HG03045 (cell line): ENCODE measurements around the gene C19orf12.
"Not testable (repeated sequence)": the region's sequence is repeated elsewhere in the genome, so short reads cannot be mapped to it uniquely, and the experiment has no call there.

Experiments
- ATAC-seq: cut with Tn5 transposase; IDR thresholded peaks from one replicate; pipeline ENCODE4 v1.9.1; 2021; ENCODE audit warnings: mild to moderate bottlenecking, moderate library complexity; ENCODE audit not compliant: unreplicated experiment

The C19orf12 gene

DNA sequence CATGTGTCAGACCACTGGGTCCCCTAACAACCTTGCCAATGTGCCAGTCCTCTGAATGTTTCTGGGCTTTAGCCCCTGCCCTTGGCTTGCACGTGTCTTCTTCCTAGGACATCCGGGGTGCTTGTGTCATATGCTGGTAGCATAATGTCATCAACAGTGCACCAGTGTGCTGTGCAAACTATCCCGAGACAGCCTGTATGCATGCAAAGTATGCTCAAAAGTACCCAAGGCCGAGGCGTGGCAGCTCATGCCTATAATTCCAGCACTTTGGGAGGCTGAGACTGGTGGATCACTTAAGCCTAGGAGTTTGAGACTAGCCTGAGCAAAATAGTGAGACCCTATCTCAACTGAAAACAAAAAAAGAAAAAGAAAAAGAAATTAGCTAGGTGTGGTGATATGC is 20.8 kb upstream of the C19orf12 start:
- ATAC-seq, result no peak

- ATAC-seq, result no peak
Measured at GRCh38 chr19:29731331-29731850, 16.3 kb upstream of the C19orf12 start.

GRCh38 chr19:29727906-29728305 is 12.8 kb upstream of the C19orf12 start:
- ATAC-seq, result no peak

DNA sequence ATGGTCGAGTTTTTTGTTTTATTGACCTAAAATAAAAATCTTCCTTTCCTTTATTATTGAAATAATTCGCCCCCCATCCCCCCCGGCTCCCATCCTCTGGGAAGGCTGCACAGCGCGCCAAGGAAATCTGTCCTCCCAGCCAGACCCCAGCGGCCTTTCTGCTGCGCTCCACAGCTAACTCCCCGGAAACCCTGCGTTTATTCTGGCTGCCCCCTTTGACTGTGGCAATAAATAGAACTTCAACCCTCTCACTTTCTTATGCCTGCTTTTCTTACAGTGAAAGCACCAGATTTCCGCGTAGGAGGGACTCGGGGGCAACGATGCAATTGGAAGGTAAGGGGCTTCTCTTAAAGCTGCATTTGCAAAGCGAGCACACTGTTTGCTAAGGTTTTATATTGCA is 9.7 kb upstream of the C19orf12 start:
- ATAC-seq, result no peak

DNA sequence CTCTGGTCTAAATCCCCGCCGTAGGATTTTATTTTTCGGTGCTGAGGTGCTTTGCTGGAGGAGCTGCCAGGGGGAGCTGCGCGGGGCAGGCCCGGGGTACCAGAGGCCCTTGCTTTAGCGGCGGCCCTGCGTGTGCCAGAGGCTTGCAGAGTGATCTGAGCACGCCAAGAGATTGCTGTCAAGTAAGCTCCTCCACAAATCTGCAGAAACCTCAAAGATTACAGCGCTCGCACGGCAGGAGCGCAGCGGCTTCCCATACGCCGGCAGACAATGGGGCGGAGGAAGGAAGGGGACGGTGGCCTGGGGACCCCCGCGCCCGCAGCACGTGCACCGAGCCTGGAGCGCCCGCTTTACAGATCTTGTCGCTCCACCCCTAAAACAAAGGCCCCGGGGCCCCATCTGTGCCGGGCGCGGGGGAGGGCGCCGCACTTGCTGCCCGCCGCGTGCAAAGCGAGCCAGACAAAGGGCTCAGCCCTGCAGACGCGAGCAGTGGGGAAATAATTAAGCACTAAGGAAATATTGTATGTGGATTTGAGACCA is 9.1 kb upstream of the C19orf12 start:
- ATAC-seq, result no peak

DNA sequence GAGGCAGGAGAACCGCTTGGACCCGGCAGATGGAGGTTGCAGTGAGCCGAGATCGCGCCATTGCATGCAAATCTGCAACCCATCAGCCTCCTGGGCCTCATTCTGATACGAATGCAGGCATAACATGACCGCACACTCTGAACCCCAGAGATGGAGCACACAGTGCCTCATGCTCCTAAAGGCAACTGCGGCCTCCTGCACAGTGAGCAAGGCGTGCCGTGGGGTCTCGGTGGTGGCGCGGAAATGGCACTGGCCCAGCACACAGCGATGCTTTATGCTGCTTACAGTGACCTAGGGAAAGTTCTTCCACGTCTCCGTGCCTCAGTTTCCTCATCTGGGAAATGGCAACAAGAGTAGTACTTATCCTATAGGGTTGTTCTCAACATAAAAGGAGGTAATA is 2.0 kb upstream of the C19orf12 start:
- no peak for ATAC-seq

DNA sequence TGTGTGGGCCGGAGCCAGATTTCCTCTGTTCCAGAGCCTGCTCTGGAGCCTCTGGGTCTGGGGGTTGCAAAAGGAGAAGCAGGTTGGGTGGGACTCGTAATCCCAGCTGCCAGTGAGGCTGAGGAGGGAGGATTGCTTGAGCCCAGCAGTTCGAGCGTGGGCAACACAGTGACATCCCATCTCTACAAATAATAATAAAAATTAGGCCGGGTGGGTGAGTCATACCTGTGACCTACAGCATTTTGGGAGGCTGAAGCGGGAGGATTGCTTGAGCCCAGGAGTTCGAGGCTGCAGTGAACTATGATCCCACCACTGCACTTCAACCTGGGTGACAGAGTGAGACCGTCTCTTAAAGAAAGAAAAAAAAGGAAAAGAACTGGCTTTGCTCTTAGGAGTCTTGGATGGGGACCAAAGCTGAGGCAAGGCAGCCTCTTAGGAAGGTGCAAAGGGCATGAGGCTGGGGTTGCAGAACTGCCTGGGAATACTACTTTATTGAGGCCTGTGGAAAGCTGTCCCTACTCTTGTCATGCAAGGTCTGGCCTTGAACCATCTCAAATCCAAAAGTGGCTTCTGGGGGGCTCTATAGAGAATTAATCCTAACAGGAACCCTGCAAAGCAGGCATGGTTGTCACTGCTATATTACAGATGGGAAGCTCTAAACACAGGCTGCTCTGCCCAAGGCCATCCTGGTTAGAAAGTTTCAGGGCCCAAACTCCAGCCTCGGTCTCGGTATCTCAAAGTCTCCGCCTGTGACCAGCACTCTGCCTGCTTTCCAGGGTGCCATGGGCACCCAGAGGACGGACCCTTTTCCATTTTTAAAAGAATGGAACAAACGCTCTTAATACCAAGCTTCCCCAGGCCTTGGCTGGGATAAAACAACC is 880 bp upstream of the C19orf12 start:
- no peak for ATAC-seq

DNA sequence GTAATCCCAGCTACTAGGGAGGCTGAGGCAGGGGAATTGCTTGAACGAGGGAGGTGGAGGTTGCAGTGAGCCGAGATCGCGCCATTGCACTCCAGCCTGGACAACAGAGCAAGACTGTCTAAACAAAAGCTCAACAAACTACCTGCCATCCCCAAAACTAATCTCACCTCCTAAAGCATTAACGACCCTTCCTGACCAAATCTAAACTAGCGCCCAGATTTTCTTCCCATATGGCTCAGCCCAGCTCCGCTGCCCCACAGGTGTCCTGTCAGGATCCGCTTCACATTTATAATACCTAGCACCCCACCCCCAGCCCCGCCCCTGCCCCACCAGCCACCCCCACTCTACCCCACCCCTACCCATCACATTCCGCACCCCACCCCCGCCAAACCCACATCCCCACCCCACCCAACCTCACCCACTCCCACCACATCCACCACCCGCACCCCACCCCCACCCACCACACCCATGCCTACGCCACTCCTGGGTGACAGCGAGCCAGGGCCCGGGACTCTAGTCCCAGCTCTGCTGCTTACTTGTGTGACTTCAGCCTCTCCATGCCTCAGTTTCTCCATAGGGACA is 599 bp downstream of the C19orf12 start:
- ATAC-seq, result no peak

DNA sequence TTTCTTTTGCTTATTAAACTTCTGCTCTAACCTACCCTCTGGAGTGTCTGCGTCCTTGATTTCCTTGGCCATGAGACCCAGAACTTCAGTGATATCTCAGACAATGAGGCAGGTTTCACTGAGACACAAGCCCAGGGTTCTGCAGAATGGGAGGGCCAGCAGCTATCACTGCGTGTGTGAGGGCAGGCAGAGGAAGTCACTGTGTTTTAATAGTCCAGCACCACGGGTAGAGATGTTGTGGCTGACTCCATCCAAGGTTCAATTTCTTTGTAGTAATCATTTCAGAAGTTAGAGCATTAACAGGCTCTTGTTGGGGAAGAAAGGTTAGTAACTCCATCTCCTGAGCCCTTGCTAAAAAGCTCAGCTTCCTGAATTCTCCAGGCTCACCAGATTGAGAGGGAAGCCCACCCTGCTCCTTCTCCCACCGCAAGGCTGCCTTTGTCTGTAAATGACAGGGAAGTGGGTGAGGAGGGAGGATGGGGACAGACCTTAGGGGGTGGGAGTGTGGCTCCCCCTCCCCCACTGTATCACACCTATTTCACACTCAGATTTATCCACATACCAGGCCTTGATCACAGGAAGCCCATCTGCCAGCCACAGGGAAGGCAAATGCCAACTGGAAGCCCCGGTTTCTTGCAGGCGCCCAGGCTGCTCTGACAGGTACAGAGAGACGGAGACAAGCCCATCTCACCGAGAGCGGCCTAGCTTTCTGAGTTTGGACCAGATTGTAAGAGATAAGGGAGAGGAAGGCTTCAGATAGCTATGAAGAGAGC is 2.1 kb downstream of the C19orf12 start:
- ATAC-seq, result no peak

GRCh38 chr19:29711584-29712132 is 3.4 kb downstream of the C19orf12 start:
- ATAC-seq, result no peak

DNA sequence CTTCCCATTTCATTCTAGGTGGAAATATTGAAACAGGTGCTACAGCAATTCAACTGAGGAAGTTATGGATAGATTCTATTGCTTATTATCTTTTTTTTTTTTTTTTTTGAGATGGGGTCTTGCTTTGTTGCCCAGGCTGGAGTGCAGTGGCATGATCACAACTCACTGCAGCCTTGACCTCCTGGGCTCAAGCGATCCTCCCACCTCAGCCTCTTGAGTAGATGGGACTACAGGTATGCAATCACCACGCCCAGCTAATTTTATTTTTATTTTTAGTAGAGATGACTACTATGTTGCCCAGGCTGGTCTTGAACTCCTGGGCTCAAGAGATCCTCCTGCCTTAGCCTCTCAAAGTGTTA is 5.6 kb downstream of the C19orf12 start:
- not testable (repeated sequence) for ATAC-seq

GRCh38 chr19:29708554-29709439 is 6.3 kb downstream of the C19orf12 start:
- ATAC-seq, result no peak

DNA sequence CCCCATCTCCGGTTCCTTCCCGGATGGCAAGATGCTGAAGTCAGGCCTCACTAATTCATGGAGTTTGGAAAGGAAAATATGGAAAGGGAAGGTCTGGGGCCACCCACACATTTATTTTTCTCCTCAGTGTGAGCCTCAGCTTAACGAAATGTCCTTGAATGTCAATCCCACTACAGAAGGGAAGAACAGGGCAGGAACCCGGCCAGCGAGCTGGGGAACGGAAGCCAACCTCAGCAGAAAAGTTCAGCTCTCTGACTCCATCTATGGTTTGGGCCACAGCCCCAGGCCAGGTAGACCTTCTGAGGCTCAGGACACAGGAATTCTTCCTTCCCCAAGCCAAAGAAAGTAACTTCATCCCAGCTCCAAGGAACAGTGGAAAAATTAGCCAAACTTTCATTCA is 8.4 kb downstream of the C19orf12 start:
- no peak for ATAC-seq

GRCh38 chr19:29705706-29706105 is 9.4 kb downstream of the C19orf12 start:
- ATAC-seq, result no peak

- peak; percentile 53 for ATAC-seq
Measured at GRCh38 chr19:29704562-29705558, 10.2 kb downstream of the C19orf12 start.

DNA sequence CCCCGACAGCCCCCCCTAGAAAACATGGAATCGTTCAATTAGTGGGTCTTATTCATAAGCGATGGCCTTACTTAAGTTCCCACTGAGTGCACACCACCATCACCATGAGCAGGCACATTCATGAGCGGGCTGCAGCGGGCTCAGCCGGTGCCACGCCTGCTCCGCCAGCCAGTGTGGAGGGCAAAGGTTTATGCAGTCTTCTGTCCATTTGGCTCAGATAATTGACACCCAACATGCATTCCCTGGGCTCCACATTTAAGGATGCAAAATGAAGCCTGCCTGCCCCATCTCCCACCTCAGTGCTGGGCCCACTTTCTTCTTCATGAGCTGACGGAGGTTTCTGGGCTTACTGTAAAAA is 12.1 kb downstream of the C19orf12 start:
- no peak for ATAC-seq

- ATAC-seq, result no peak
Measured at GRCh38 chr19:29702161-29702962, 12.7 kb downstream of the C19orf12 start.

DNA sequence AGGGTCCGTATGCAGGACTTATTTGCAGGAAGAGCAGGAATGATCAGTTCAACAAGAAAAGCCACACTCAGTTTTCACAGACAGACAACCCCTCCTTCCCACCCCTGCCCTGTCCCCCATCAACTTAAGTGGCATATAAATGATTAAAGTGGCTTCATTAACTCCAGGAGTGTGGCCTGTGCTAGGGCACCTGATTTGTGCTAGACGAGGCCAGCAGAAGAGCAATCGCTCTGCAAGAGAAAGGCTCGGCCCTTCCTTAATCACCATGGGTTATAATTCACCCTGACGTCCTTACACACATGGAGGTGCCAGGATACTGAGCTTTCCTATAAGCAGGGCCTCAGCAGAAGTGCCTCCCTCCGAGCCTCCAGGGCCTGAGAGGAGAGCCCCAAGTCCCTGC is 14.6 kb downstream of the C19orf12 start:
- ATAC-seq, result no peak
